IgD-negative memory B cell (primary cell): ENCODE results near the gene KCNH2. TPM values are rescaled to one million over a fixed set of nuclear protein-coding genes. Genes with fewer than 3 reads are reported as not detected.

Source experiments
- H3K27ac Mint-ChIP-seq, 3 donors: one replicate each; pipeline ENCODE4 v1.8.0; 2020 to 2022; ENCODE audit warnings: mild to moderate bottlenecking in 3 of 3, mixed read lengths in 3 of 3, moderate library complexity in 1 of 3
- H3K27me3 Mint-ChIP-seq: one replicate; pipeline ENCODE4 v1.8.0; 2021; ENCODE audit warnings: mixed read lengths
- H3K36me3 Mint-ChIP-seq: one replicate; pipeline ENCODE4 v1.8.0; 2020; ENCODE audit warnings: mild to moderate bottlenecking, mixed read lengths
- H3K4me1 Mint-ChIP-seq, 3 donors: one replicate each; pipeline ENCODE4 v1.8.0; 2020 to 2022; ENCODE audit warnings: mixed read lengths in 3 of 3, mild to moderate bottlenecking in 1 of 3
- H3K4me3 Mint-ChIP-seq, 4 donors: one replicate each; pipeline ENCODE4 v1.8.0; 2020 to 2022; ENCODE audit warnings: mild to moderate bottlenecking in 4 of 4, mixed read lengths in 4 of 4, moderate library complexity in 3 of 4
- H3K9me3 Mint-ChIP-seq, 3 donors: one replicate each; pipeline ENCODE4 v1.8.0; 2020 to 2021; ENCODE audit warnings: mixed read lengths in 3 of 3, mild to moderate bottlenecking in 1 of 3
- polyA plus RNA-seq: library from polyadenylated mRNA; unstranded; fragments of 300-500 nt; fragmentation: Illumina TruSeq; gene quantifications from one replicate; pipeline ENCODE4 v1.2.3, GENCODE V29; 2021

KCNH2 gene
- polyA plus RNA-seq, 1 donor from 2014 or later: 2.5 TPM

DNA sequence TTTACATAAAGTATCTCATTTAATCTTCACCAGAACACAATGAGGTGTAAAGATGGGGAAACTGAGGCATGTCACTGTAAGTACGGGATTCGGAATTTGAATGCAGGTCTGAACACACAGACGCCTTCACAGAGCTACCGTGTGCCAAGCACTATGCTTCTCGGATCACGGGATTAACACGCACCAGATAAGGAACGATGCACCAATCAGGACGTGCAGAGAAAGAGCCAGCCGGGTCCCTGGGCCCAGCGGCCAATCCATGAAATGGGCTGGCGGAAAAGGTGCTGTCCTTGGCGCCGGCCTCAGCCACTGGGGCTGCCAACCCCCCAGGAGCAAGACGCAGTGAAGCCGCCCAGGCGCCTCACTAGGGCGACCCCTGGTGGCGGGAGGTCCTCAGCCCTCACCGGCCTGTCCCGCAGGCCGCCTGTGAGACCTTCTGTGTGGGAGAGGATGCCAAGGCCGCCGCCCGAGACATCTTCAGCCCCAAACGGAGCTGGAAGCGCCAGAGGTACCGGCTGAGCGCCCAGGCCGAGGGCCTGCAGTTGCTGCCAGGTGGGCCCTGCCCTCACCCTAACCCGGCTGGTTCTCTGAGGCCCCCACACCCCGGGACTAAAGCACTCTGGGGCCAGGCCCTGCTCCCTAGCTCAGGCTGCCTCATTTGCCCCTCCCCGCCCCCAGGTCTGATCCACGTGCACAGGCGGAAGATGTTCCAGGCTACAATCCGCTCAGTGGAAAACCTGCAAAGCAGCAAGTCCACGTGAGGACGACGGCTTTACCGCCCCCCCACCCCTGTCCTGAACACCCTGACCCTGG is 30.6 kb upstream of the KCNH2 start:
- Mint-ChIP-seq H3K4me3 (peak overlapping the region; percentile 53 to 88 (median 72)), H3K4me1 (peaks cover 8 to 21% (median 17%) of the 10 kb centered on the region in 3 donors), H3K36me3 (no peaks in the 10 kb centered on the region), H3K27ac (peak overlapping the region; percentile 52 to 82 (median 54)), H3K27me3 (peaks cover 13% of the 10 kb centered on the region), H3K9me3 (peaks cover 0 to 1% (median 0%) of the 10 kb centered on the region in 3 donors)

GRCh38 chr7:151008143-151008510 is 30.0 kb upstream of the KCNH2 start:
- Mint-ChIP-seq H3K9me3 (peaks cover 0 to 1% (median 0%) of the 10 kb centered on the region in 3 donors), H3K4me3 (peak overlapping the region; percentile 53 to 88 (median 72)), H3K27ac (peak overlapping the region; percentile 52 to 82 (median 54)), H3K36me3 (no peaks in the 10 kb centered on the region), H3K27me3 (peaks cover 13% of the 10 kb centered on the region), H3K4me1 (peaks cover 8 to 21% (median 17%) of the 10 kb centered on the region in 3 donors)

DNA sequence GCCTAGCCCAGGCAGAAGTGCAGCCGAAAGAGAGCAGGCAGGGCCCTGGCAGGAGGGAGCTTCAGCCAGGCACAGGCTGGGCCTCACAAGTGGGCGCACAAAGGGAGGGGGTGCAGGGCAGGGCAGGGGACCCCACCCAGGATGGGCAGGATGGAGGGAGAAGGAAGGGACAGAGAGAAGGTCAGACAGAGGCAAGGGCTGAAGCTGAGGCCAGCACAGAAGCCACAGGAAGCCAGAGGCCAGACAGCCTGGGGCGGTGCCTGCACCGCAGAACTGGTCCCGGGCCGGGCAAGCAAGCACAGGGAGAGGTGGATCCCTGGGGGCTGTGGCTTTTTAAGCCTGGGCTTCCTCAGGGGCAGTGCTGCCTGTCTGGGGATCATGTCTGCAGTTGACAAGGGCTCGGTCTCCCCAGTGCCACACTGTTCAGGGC is 29.4 kb upstream of the KCNH2 start:
- Mint-ChIP-seq H3K27ac (peak overlapping the region in 2 of 3 donors; percentile 52 to 82), H3K36me3 (no peaks in the 10 kb centered on the region), H3K4me3 (peak overlapping the region in 2 of 4 donors; percentile 14 to 79), H3K27me3 (peaks cover 10% of the 10 kb centered on the region), H3K4me1 (peaks cover 8 to 21% (median 13%) of the 10 kb centered on the region in 3 donors), H3K9me3 (peaks cover 0 to 1% (median 0%) of the 10 kb centered on the region in 3 donors)

GRCh38 chr7:151006590-151007300 is 28.6 kb upstream of the KCNH2 start:
- no peak overlapping the region for H3K27ac Mint-ChIP-seq
- H3K36me3 Mint-ChIP-seq: no peaks in the 10 kb centered on the region
- H3K27me3 Mint-ChIP-seq: peaks cover 7% of the 10 kb centered on the region
- H3K4me1 Mint-ChIP-seq: peaks cover 7 to 18% (median 10%) of the 10 kb centered on the region in 3 donors
- H3K9me3 Mint-ChIP-seq: peaks cover 0 to 1% (median 0%) of the 10 kb centered on the region in 3 donors
- H3K4me3 Mint-ChIP-seq: no peak overlapping the region

DNA sequence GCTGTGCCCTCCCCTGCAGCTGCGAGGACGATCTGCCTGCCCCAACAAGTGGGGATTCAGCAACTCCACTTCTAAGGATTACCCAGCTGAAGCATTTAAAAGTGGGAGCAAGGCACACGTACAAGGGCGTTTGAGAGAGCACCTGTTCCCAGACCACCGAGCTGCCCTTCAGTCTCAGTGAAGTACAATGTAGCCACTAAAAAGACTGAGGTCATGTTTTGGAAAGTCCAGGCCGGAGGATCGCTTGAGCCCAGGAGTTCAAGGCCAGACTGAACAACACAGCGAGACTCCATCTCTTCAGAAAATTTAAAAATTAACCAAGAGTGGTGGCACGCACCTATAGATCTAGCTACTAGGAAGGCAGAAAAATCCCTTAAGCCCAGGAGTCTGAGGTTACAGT is 27.4 kb upstream of the KCNH2 start:
- no peaks in the 10 kb centered on the region for H3K36me3 Mint-ChIP-seq
- H3K9me3 Mint-ChIP-seq: peaks cover 0 to 1% (median 0%) of the 10 kb centered on the region in 3 donors
- peaks cover 2 to 17% (median 9%) of the 10 kb centered on the region in 3 donors for H3K4me1 Mint-ChIP-seq
- peak overlapping the region in 1 of 3 donors; percentile 16 for H3K27ac Mint-ChIP-seq
- H3K27me3 Mint-ChIP-seq: peaks cover 13% of the 10 kb centered on the region
- peak overlapping the region in 1 of 4 donors; percentile 9 for H3K4me3 Mint-ChIP-seq

DNA sequence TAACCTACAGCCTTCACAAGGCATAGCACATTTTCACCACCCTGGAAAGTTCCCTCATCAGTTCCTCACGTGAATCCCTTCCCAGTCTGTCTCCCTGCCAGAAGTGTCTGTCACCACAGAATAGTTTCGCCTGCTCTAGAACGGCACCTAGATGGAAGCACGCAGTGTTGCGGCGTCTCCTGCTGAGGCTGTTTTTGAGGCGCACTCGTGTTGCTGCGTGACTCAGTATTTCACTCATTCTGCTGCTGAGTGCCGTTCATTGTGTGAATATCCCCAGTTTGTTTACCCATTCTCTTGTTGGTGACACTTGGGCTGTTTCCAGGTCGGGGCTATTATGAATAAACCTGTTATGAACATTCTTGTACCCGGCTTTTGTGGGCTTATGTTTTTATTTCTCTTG is 25.5 kb upstream of the KCNH2 start:
- Mint-ChIP-seq H3K9me3 (peaks cover 0 to 1% (median 0%) of the 10 kb centered on the region in 3 donors), H3K27ac (no peak overlapping the region), H3K4me1 (peaks cover 2 to 15% (median 9%) of the 10 kb centered on the region in 3 donors), H3K4me3 (no peak overlapping the region), H3K36me3 (no peaks in the 10 kb centered on the region), H3K27me3 (peaks cover 12% of the 10 kb centered on the region)

- Mint-ChIP-seq H3K27ac (no peak overlapping the region), H3K9me3 (no peaks in the 10 kb centered on the region), H3K36me3 (no peaks in the 10 kb centered on the region), H3K27me3 (peaks cover 14% of the 10 kb centered on the region), H3K4me1 (peaks cover 0 to 6% (median 0%) of the 10 kb centered on the region in 3 donors), H3K4me3 (no peak overlapping the region)
These were observed 23.4 kb upstream of the KCNH2 start for GRCh38 chr7:151001546-151001945.

- Mint-ChIP-seq H3K36me3 (no peaks in the 10 kb centered on the region), H3K9me3 (no peaks in the 10 kb centered on the region), H3K4me1 (peaks cover 0 to 6% (median 0%) of the 10 kb centered on the region in 3 donors), H3K27ac (peak overlapping the region in 1 of 3 donors; percentile 53), H3K4me3 (no peak overlapping the region), H3K27me3 (peaks cover 14% of the 10 kb centered on the region)
These were observed 22.9 kb upstream of the KCNH2 start for GRCh38 chr7:151000897-151001495.

DNA sequence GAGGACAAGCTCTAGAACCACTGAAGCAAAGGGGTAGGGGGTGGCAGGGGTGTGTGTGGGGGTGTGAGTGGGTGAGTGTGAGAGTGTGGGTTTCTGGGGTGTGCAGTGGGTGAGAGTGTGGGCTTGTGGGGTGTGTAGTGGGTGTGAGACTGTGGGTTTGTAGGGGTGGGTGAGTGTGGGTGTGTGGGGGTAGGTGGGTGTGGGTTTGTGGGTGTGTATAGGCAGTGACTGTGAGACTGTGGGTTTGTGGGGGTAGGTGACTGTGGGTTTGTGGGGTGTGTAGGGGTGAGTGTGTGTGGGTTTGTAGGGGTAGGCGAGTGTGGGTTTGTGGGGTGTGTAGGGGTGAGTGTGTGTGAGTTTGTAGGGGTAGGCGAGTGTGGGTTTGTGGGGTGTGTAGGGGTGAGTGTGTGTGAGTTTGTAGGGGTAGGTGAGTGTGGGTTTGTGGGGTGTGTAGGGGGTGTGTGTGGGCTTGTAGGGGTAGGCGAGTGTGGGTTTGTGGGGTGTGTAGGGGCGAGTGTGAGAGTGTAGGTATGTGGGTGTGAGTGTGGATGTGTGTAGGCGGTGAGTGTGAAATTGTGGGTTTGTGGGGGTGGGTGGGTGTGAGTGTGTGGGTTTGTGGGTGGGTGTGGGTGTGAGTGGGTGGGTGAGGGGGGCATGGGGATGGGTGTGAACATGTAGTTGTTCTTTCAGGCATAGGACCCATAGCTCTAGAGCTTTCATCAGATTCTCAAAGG is 21.5 kb upstream of the KCNH2 start:
- H3K36me3 Mint-ChIP-seq: no peaks in the 10 kb centered on the region
- H3K4me1 Mint-ChIP-seq: no peaks in the 10 kb centered on the region
- H3K27me3 Mint-ChIP-seq: peaks cover 14% of the 10 kb centered on the region
- H3K4me3 Mint-ChIP-seq: no peak overlapping the region
- H3K27ac Mint-ChIP-seq: no peak overlapping the region
- no peaks in the 10 kb centered on the region for H3K9me3 Mint-ChIP-seq

DNA sequence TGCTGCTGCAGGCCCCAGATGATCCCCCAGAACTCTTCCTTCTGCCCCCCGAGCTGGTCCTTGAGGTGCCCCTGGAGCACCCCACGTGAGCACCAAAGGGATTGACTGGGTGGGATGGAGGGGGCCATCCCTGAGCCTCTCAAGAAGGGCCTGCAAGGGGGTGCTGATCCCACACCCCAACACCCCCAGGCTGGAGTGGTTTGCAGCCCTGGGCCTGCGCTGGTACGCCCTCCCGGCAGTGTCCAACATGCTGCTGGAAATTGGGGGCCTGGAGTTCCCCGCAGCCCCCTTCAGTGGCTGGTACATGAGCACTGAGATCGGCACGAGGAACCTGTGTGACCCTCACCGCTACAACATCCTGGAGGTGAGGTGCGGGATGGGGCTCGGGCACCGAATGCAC is 20.9 kb upstream of the KCNH2 start:
- Mint-ChIP-seq H3K9me3 (no peaks in the 10 kb centered on the region), H3K36me3 (no peaks in the 10 kb centered on the region), H3K27me3 (peaks cover 14% of the 10 kb centered on the region), H3K4me3 (no peak overlapping the region), H3K27ac (no peak overlapping the region), H3K4me1 (peaks cover 0 to 4% (median 2%) of the 10 kb centered on the region in 3 donors)

GRCh38 chr7:150998341-150998740 is 20.2 kb upstream of the KCNH2 start:
- Mint-ChIP-seq H3K27me3 (peaks cover 16% of the 10 kb centered on the region), H3K9me3 (no peaks in the 10 kb centered on the region), H3K4me1 (peaks cover 0 to 5% (median 2%) of the 10 kb centered on the region in 3 donors), H3K4me3 (no peak overlapping the region), H3K36me3 (no peaks in the 10 kb centered on the region), H3K27ac (no peak overlapping the region)

DNA sequence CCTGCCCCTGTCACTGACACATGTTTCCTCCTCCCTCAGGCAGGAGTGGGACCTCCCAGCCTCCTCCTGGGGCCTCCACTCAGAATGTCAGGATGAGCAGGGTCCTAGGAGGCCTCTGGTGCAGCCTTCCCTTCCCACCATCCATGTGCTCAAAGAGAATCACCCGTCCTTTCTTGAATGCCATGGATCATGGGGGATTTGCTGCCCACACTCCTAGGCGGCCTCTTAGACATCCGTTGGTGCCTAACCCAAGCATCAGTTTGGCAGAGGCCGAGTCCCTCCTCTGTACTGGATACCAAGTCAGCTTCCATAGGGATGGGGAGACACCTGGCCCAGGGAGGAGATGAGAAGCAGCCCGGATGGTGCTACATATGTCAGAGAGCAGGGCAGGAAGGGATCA is 19.7 kb upstream of the KCNH2 start:
- Mint-ChIP-seq H3K9me3 (no peaks in the 10 kb centered on the region), H3K36me3 (no peaks in the 10 kb centered on the region), H3K27ac (no peak overlapping the region), H3K4me1 (peaks cover 0 to 5% (median 2%) of the 10 kb centered on the region in 3 donors), H3K4me3 (no peak overlapping the region), H3K27me3 (peaks cover 19% of the 10 kb centered on the region)

- Mint-ChIP-seq H3K27me3 (peaks cover 19% of the 10 kb centered on the region), H3K4me3 (no peak overlapping the region), H3K9me3 (no peaks in the 10 kb centered on the region), H3K27ac (no peak overlapping the region), H3K4me1 (peaks cover 0 to 5% (median 2%) of the 10 kb centered on the region in 3 donors), H3K36me3 (no peaks in the 10 kb centered on the region)
These were observed 19.0 kb upstream of the KCNH2 start for GRCh38 chr7:150997075-150997511.

- H3K4me1 Mint-ChIP-seq: peaks cover 0 to 5% (median 2%) of the 10 kb centered on the region in 3 donors
- no peak overlapping the region for H3K27ac Mint-ChIP-seq
- no peak overlapping the region for H3K4me3 Mint-ChIP-seq
- H3K9me3 Mint-ChIP-seq: no peaks in the 10 kb centered on the region
- H3K36me3 Mint-ChIP-seq: no peaks in the 10 kb centered on the region
- H3K27me3 Mint-ChIP-seq: peaks cover 19% of the 10 kb centered on the region
These were observed 18.4 kb upstream of the KCNH2 start for GRCh38 chr7:150996376-150997074.
